Measurements from ENCODE around the gene DONSON. TPM values are rescaled to one million over a fixed set of nuclear protein-coding genes. Genes with fewer than 3 reads are reported as not detected.

DONSON gene
- total and polyA plus RNA-seq, 2 of the 8 experiments (the other 6 are each of a cell fraction or from before 2014, with no cell fraction given), result 21.9 to 32.5 TPM

DNA sequence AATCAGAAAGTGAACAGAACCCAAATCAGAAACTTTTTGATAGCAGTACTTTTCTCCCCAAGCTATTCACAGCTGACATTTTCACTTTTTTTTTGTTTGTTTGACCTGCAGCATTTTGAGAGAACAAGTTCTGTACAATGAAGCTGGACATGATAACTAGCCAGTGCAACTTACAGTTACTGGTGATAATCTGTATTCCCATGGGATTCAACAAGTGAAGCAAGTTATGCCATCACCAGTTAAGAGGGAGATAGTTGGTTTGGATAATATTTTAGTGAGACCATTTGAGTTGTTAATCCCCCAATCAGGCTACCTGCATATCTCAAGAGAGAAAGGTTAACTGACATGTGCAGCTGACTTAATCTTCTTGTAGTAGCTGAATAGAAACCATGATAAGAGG, 27.5 kb downstream of the DONSON start:
- Histone ChIP-seq H2BK120ac (replicated peaks; ENCODE audit: low read depth, low read length) (no peak overlapping the region), H4K8ac (ENCODE audit: extremely low read depth, insufficient read depth, low read length) (no peak overlapping the region), H4K5ac (ENCODE audit: insufficient read length, low read depth, low read length) (no peak overlapping the region), H3K27ac (ENCODE audit: low read depth, low read length) (no peak overlapping the region), H3K79me2 (ENCODE audit: control insufficient read depth in 1 of 2, insufficient read depth in 2 of 2, low read length in 2 of 2) (peaks cover 6 to 53% of the 10 kb centered on the region in 2 experiments), H3K4me1 (replicated peaks in 1 of 4; ENCODE audit: control insufficient read depth in 3 of 4, insufficient read depth in 4 of 4, low read length in 3 of 4) (no peaks in the 10 kb centered on the region), H3K79me1 (ENCODE audit: low read depth, low read length) (no peaks in the 10 kb centered on the region), H2AK5ac (ENCODE audit: low read depth, low read length) (no peak overlapping the region), H3K27me3 (replicated peaks in 1 of 4; ENCODE audit: control insufficient read depth in 3 of 4, extremely low read depth in 1 of 4, insufficient read depth in 3 of 4, low read length in 3 of 4) (no peaks in the 10 kb centered on the region), H3K23me2 (ENCODE audit: low read depth, low read length) (no peaks in the 10 kb centered on the region), H3K36me3 (ENCODE audit: control insufficient read depth in 2 of 4, insufficient read depth in 4 of 4, low read length in 3 of 4) (peaks cover 20 to 74% (median 51%) of the 10 kb centered on the region in 4 experiments), H3K4me3 (ENCODE audit: extremely low read depth in 1 of 4, insufficient read depth in 2 of 4, low read depth in 3 of 4, low read length in 4 of 4) (no peak overlapping the region), H4K91ac (replicated peaks; ENCODE audit: insufficient read length, low read length) (no peak overlapping the region), H3K9me3 (ENCODE audit: insufficient read depth in 2 of 2, low read depth in 1 of 2, low read length in 1 of 2) (no peaks in the 10 kb centered on the region), H3K18ac (ENCODE audit: extremely low read depth, low read length) (no peak overlapping the region), H2BK12ac (ENCODE audit: low read depth, low read length) (no peak overlapping the region), H3K14ac (ENCODE audit: insufficient read length) (no peak overlapping the region), H3K23ac (ENCODE audit: insufficient read length) (no peak overlapping the region), H3K9ac (replicated peaks in 1 of 4; ENCODE audit: extremely low read depth in 1 of 4, low read depth in 3 of 4, low read length in 3 of 4) (no peak overlapping the region), H2BK15ac (ENCODE audit: low read length) (no peak overlapping the region), H3K4ac (replicated peaks; ENCODE audit: insufficient read length, low read depth, low read length) (no peak overlapping the region), H3K4me2 (ENCODE audit: insufficient read depth in 1 of 2, low read depth in 2 of 2, low read length in 2 of 2) (no peak overlapping the region), H2AFZ (ENCODE audit: low read length) (no peak overlapping the region), H2BK20ac (ENCODE audit: low read length) (no peak overlapping the region), H4K20me1 (replicated peaks in 1 of 2; ENCODE audit: control insufficient read depth in 1 of 2, insufficient read depth in 2 of 2, low read length in 2 of 2) (peaks cover 13 to 14% of the 10 kb centered on the region in 2 experiments), H2BK5ac (ENCODE audit: low read depth, low read length) (no peak overlapping the region), H3K56ac (replicated peaks; ENCODE audit: insufficient read length, low read depth, low read length) (no peak overlapping the region)
- FAIRE-seq (no peak), DNase-seq (ENCODE audit: low read depth in 1 of 2, low spot score in 2 of 2) (no peak)
- ChIA-PET POLR2A (ENCODE audit: partially characterized antibody) (interaction anchor here (1.6 to 7.4 kb wide), 2 partner anchors 18 to 42 kb away, joined by 3 to 64 read pairs; partner anchors contain the start of genes GART and SON), CTCF (ENCODE audit: partially characterized antibody) (no interaction called here)
- no peak for TF ChIP-seq ASH2L (IDR thresholded peaks at IDR 0.05; ENCODE audit: low read length)
- no peak for TF ChIP-seq SIRT6 (IDR thresholded peaks at IDR 0.05; ENCODE audit: low read length)
- no peak for TF ChIP-seq TEAD4 (IDR thresholded peaks at IDR 0.05; ENCODE audit: low read depth, low read length)
- no peak for TF ChIP-seq EGR1 (IDR thresholded peaks at IDR 0.05; ENCODE audit: borderline replicate concordance, low read depth, low read length)
- no peak for TF ChIP-seq EP300 (IDR thresholded peaks at IDR 0.05; ENCODE audit: borderline replicate concordance in 1 of 2, low read depth in 2 of 2, low read length in 2 of 2)
- no peak for TF ChIP-seq SUZ12 (IDR thresholded peaks at IDR 0.05; ENCODE audit: low read length)
- TF ChIP-seq PHF8 (conservative IDR thresholded peaks at IDR 0.05; ENCODE audit: low read depth, low read length), result no peak
- no peak for TF ChIP-seq BACH1 (IDR thresholded peaks at IDR 0.05; ENCODE audit: low read length)
- no peak for TF ChIP-seq SAP30 (IDR thresholded peaks at IDR 0.05; ENCODE audit: insufficient read depth, insufficient replicate concordance, low read length)
- TF ChIP-seq SP4 (IDR thresholded peaks at IDR 0.05; ENCODE audit: low read length), result no peak
- no peak for TF ChIP-seq KDM1A (IDR thresholded peaks at IDR 0.05; ENCODE audit: borderline replicate concordance, low read length)
- TF ChIP-seq YY1 (IDR thresholded peaks at IDR 0.05; ENCODE audit: low read depth, low read length), result no peak
- TF ChIP-seq BCL11A (IDR thresholded peaks at IDR 0.05; ENCODE audit: low read depth in 2 of 2, low read length in 2 of 2), result no peak
- TF ChIP-seq HDAC2 (IDR thresholded peaks at IDR 0.05; ENCODE audit: borderline replicate concordance in 1 of 2, low read depth in 2 of 2, low read length in 2 of 2), result no peak
- no peak for TF ChIP-seq MAX (IDR thresholded peaks at IDR 0.05)
- TF ChIP-seq POLR2A (IDR thresholded peaks at IDR 0.05; ENCODE audit: control extremely low read depth in 1 of 2, low read depth in 2 of 2, low read length in 2 of 2), result no peak
